ENCODE data around the gene CIART. TPM values are rescaled to one million over a fixed set of nuclear protein-coding genes. Genes with fewer than 3 reads are reported as not detected.
A peak's percentile ranks its signal among the peaks of the same experiment; 100 is the strongest.

Gene CIART
- polyA plus RNA-seq, 1 donor = 9.3 TPM

GRCh38 chr1:150259758-150260669 is 22.3 kb upstream of the CIART start:
- DNase-seq = peak; percentile 82

- no peak for DNase-seq
These were observed 21.0 kb upstream of the CIART start for GRCh38 chr1:150261367-150261766.

- no peak for DNase-seq
These were observed 19.7 kb upstream of the CIART start for GRCh38 chr1:150262388-150263320.

GRCh38 chr1:150263549-150263948 is 18.8 kb upstream of the CIART start:
- no peak for DNase-seq

- DNase-seq = no peak
These were observed 14.5 kb upstream of the CIART start for GRCh38 chr1:150267896-150268295.

GRCh38 chr1:150268340-150268704 is 14.0 kb upstream of the CIART start:
- DNase-seq = no peak

- DNase-seq = peak; percentile 96
These were observed 13.5 kb upstream of the CIART start, which contains the start of gene APH1A for GRCh38 chr1:150268705-150269403. APH1A (minus strand) TSS chr1:150269016; CDS start chr1:150268810, 206 bp downstream.

- no peak for DNase-seq
These were observed 12.9 kb upstream of the CIART start for GRCh38 chr1:150269451-150269850.

GRCh38 chr1:150271291-150271959 is 10.9 kb upstream of the CIART start:
- no peak for DNase-seq

GRCh38 chr1:150273311-150273710 is 9.0 kb upstream of the CIART start:
- no peak for DNase-seq

- DNase-seq = no peak
These were observed 2.1 kb upstream of the CIART start for GRCh38 chr1:150280138-150280707.

GRCh38 chr1:150281221-150281757 is 1.1 kb upstream of the CIART start:
- DNase-seq = no peak

GRCh38 chr1:150282558-150282958 is 204 bp downstream of the CIART start:
- no peak for DNase-seq

GRCh38 chr1:150283260-150283659 is 906 bp downstream of the CIART start:
- DNase-seq = no peak

GRCh38 chr1:150288382-150288781 is 6.0 kb downstream of the CIART start:
- DNase-seq = no peak

GRCh38 chr1:150288822-150289221 is 6.5 kb downstream of the CIART start:
- no peak for DNase-seq

- DNase-seq = peak; percentile 96
These were observed 11.3 kb downstream of the CIART start, which contains the start of gene MRPS21 for GRCh38 chr1:150293433-150294253. MRPS21 (plus strand) TSS chr1:150293861; CDS start chr1:150294367, 506 bp downstream.

- DNase-seq = no peak
These were observed 13.1 kb downstream of the CIART start for GRCh38 chr1:150295476-150295875.

GRCh38 chr1:150299716-150300115 is 17.4 kb downstream of the CIART start:
- no peak for DNase-seq

GRCh38 chr1:150302338-150302737 is 20.0 kb downstream of the CIART start:
- no peak for DNase-seq

All from left kidney (tissue), 2 donors.